Measurements from ENCODE around the gene NOL4.

Gene NOL4

DNA sequence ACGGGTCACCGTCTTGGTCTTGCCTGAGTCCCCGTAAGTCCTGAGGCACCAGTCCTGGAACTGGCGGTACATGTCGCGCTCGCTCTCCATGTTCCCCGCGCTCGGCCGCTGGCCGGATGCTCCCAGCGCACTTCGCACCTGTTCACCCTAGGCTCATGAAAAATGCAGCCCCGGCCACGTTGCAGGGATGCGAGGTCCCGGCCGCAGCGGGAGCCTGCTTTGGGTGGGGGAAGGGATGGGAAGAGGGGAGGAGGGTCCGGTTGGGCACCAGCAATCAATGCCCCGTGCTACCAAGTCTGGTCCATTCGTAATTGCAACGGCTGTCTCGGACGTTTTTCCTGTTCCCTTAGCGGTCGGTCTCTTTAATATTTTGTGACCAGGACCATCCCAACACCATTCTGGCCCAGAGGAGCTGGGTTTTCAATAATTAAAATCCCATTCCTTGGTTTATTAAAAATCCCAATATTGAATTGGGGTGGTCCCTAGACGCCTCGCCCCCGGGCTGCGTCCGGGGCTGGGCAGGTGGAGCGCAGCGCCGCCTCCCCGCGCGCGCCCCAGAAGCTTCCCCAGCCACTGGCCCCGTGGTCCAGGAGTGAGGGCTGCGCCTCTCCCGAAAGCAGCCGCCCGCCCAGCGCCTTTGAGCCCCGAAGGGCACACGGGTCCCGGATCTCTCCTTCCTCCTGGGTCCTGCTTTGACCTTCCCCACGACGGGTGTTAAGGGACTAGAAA lies 1.4 kb downstream of the NOL4 start:
- peaks cover 85% of the 10 kb centered on the region for H3K27me3 ChIP-seq (replicated peaks; ENCODE audit: control insufficient read depth, insufficient read depth, low read length)
- no peak for DNase-seq (ENCODE audit: low read depth)
- peak overlapping the region; percentile 74 for H3K4me3 ChIP-seq (ENCODE audit: low read length)
- no peaks in the 10 kb centered on the region for H3K9me3 ChIP-seq (ENCODE audit: control insufficient read depth, low read length)
- peaks cover 19% of the 10 kb centered on the region for H3K4me1 ChIP-seq (ENCODE audit: control insufficient read depth, insufficient read depth, low read length)
- H3K36me3 ChIP-seq (ENCODE audit: control insufficient read depth, insufficient read depth, low read length, severe bottlenecking), result no peaks in the 10 kb centered on the region
- H3K9ac ChIP-seq (ENCODE audit: low read length), result no peak overlapping the region

GRCh38 chr18:34222307-34223163 lies 2.2 kb downstream of the NOL4 start:
- Histone ChIP-seq H3K9ac (ENCODE audit: low read length) (no peak overlapping the region), H3K4me3 (ENCODE audit: low read length) (peak overlapping the region; percentile 74), H3K9me3 (ENCODE audit: control insufficient read depth, low read length) (no peaks in the 10 kb centered on the region), H3K36me3 (ENCODE audit: control insufficient read depth, insufficient read depth, low read length, severe bottlenecking) (no peaks in the 10 kb centered on the region), H3K4me1 (ENCODE audit: control insufficient read depth, insufficient read depth, low read length) (peaks cover 19% of the 10 kb centered on the region), H3K27me3 (replicated peaks; ENCODE audit: control insufficient read depth, insufficient read depth, low read length) (peaks cover 82% of the 10 kb centered on the region)
- DNase-seq (ENCODE audit: low read depth), result peak; percentile 24

- Histone ChIP-seq H3K36me3 (ENCODE audit: control insufficient read depth, insufficient read depth, low read length, severe bottlenecking) (no peaks in the 10 kb centered on the region), H3K9me3 (ENCODE audit: control insufficient read depth, low read length) (no peaks in the 10 kb centered on the region), H3K9ac (ENCODE audit: low read length) (no peak overlapping the region), H3K4me1 (ENCODE audit: control insufficient read depth, insufficient read depth, low read length) (peaks cover 19% of the 10 kb centered on the region), H3K4me3 (ENCODE audit: low read length) (peak overlapping the region; percentile 74), H3K27me3 (replicated peaks; ENCODE audit: control insufficient read depth, insufficient read depth, low read length) (peaks cover 76% of the 10 kb centered on the region)
- no peak for DNase-seq (ENCODE audit: low read depth)
Observed at GRCh38 chr18:34221971-34222306, 2.8 kb downstream of the NOL4 start.

DNA sequence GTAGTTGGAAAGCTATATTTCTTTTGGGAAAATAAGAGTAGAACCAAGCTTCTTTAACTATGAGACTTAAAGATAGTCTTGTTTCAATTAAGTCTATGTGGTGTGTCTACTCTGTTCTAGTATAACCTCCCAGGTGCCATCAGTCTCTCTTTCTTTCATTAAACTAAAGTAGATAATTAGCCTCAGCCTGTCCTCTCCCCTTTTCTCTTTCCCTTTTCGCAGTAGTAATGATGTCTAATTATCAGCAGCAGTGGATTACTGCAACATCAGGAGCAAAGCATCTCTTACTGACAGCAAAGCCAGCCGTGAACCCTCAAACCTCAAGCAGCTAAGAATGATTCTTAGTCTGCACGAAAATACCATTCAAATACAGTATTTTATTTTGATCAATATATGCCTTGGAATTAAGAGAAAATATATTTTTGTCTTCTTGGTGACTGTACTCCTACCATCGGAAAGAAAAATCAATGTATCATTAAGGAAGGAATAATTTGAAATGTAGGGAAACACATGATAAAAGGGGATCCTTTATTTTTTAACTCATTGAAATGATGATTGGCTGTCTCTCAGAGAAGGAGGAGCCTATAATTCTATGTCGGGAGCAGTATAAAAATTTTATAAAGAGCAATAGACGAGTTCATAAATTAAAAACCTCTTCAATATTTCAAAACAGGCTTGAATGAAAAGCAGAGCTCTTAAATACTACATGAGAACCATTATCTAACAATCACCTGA lies 4.5 kb downstream of the NOL4 start:
- no peak overlapping the region for H3K9ac ChIP-seq (ENCODE audit: low read length)
- no peaks in the 10 kb centered on the region for H3K36me3 ChIP-seq (ENCODE audit: control insufficient read depth, insufficient read depth, low read length, severe bottlenecking)
- H3K4me3 ChIP-seq (ENCODE audit: low read length), result no peak overlapping the region
- peaks cover 60% of the 10 kb centered on the region for H3K27me3 ChIP-seq (replicated peaks; ENCODE audit: control insufficient read depth, insufficient read depth, low read length)
- peaks cover 19% of the 10 kb centered on the region for H3K4me1 ChIP-seq (ENCODE audit: control insufficient read depth, insufficient read depth, low read length)
- no peak for DNase-seq (ENCODE audit: low read depth)
- no peaks in the 10 kb centered on the region for H3K9me3 ChIP-seq (ENCODE audit: control insufficient read depth, low read length)

GRCh38 chr18:34219651-34220050 lies 5.1 kb downstream of the NOL4 start:
- peaks cover 19% of the 10 kb centered on the region for H3K4me1 ChIP-seq (ENCODE audit: control insufficient read depth, insufficient read depth, low read length)
- H3K9ac ChIP-seq (ENCODE audit: low read length), result no peak overlapping the region
- H3K9me3 ChIP-seq (ENCODE audit: control insufficient read depth, low read length), result no peaks in the 10 kb centered on the region
- no peak overlapping the region for H3K4me3 ChIP-seq (ENCODE audit: low read length)
- no peak for DNase-seq (ENCODE audit: low read depth)
- peaks cover 56% of the 10 kb centered on the region for H3K27me3 ChIP-seq (replicated peaks; ENCODE audit: control insufficient read depth, insufficient read depth, low read length)
- no peaks in the 10 kb centered on the region for H3K36me3 ChIP-seq (ENCODE audit: control insufficient read depth, insufficient read depth, low read length, severe bottlenecking)

DNA sequence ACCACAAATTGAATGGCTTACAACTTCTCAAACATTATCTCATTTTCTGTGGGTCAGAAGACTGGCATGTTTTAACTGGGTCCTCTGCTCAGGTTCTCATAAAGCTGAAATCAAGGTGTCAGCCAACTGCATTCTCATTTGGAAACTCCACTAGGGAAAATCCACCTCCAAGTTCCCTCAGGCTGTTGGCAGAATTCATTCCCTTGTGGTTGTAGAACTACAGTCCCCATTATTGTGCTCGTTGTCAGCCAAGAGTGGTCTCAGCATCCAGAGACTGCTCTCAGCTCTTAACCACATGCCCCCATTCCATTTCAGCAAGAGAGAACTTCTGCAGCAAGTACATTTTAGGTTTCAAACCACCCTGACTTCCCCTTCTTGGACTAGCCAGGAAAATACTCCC lies 12.2 kb downstream of the NOL4 start:
- no peaks in the 10 kb centered on the region for H3K9me3 ChIP-seq (ENCODE audit: control insufficient read depth, low read length)
- no peaks in the 10 kb centered on the region for H3K27me3 ChIP-seq (replicated peaks; ENCODE audit: control insufficient read depth, insufficient read depth, low read length)
- no peaks in the 10 kb centered on the region for H3K36me3 ChIP-seq (ENCODE audit: control insufficient read depth, insufficient read depth, low read length, severe bottlenecking)
- no peak for DNase-seq (ENCODE audit: low read depth)
- no peaks in the 10 kb centered on the region for H3K4me1 ChIP-seq (ENCODE audit: control insufficient read depth, insufficient read depth, low read length)
- H3K9ac ChIP-seq (ENCODE audit: low read length), result no peak overlapping the region
- no peak overlapping the region for H3K4me3 ChIP-seq (ENCODE audit: low read length)

GRCh38 chr18:34207344-34207851 lies 17.3 kb downstream of the NOL4 start:
- no peaks in the 10 kb centered on the region for H3K9me3 ChIP-seq (ENCODE audit: control insufficient read depth, low read length)
- no peak overlapping the region for H3K9ac ChIP-seq (ENCODE audit: low read length)
- no peaks in the 10 kb centered on the region for H3K36me3 ChIP-seq (ENCODE audit: control insufficient read depth, insufficient read depth, low read length, severe bottlenecking)
- no peak for DNase-seq (ENCODE audit: low read depth)
- H3K4me3 ChIP-seq (ENCODE audit: low read length), result no peak overlapping the region
- no peaks in the 10 kb centered on the region for H3K27me3 ChIP-seq (replicated peaks; ENCODE audit: control insufficient read depth, insufficient read depth, low read length)
- no peaks in the 10 kb centered on the region for H3K4me1 ChIP-seq (ENCODE audit: control insufficient read depth, insufficient read depth, low read length)

GRCh38 chr18:34203866-34204265 lies 20.8 kb downstream of the NOL4 start:
- Histone ChIP-seq H3K4me1 (ENCODE audit: control insufficient read depth, insufficient read depth, low read length) (no peaks in the 10 kb centered on the region), H3K4me3 (ENCODE audit: low read length) (no peak overlapping the region), H3K9ac (ENCODE audit: low read length) (no peak overlapping the region), H3K27me3 (replicated peaks; ENCODE audit: control insufficient read depth, insufficient read depth, low read length) (no peaks in the 10 kb centered on the region), H3K9me3 (ENCODE audit: control insufficient read depth, low read length) (no peaks in the 10 kb centered on the region), H3K36me3 (ENCODE audit: control insufficient read depth, insufficient read depth, low read length, severe bottlenecking) (no peaks in the 10 kb centered on the region)
- DNase-seq (ENCODE audit: low read depth), result no peak

- Histone ChIP-seq H3K27me3 (replicated peaks; ENCODE audit: control insufficient read depth, insufficient read depth, low read length) (no peaks in the 10 kb centered on the region), H3K9me3 (ENCODE audit: control insufficient read depth, low read length) (no peaks in the 10 kb centered on the region), H3K4me1 (ENCODE audit: control insufficient read depth, insufficient read depth, low read length) (no peaks in the 10 kb centered on the region), H3K9ac (ENCODE audit: low read length) (no peak overlapping the region), H3K4me3 (ENCODE audit: low read length) (no peak overlapping the region), H3K36me3 (ENCODE audit: control insufficient read depth, insufficient read depth, low read length, severe bottlenecking) (no peaks in the 10 kb centered on the region)
- DNase-seq (ENCODE audit: low read depth), result no peak
Observed at GRCh38 chr18:34196256-34196655, 28.5 kb downstream of the NOL4 start.

DNA sequence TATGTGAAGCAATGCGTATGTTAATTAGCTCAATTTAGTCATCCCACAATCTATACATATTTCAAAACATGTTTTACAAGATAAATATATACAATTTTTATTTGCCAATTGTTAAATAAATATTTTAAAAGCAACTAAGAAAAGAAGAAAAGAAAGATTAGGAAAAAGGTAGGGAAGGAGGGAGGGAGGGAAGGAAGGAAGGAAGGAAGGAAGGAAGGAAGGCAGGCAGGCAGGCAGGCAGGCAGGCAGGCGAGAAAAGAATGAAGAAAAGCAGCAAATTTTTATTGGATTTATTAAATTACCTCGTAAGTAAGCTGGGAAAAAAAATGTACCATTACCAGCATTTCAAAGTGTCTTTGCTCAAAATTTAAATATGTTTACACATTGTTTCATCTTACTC lies 30.5 kb downstream of the NOL4 start:
- H3K27me3 ChIP-seq (replicated peaks; ENCODE audit: control insufficient read depth, insufficient read depth, low read length), result no peaks in the 10 kb centered on the region
- H3K4me3 ChIP-seq (ENCODE audit: low read length), result no peak overlapping the region
- H3K36me3 ChIP-seq (ENCODE audit: control insufficient read depth, insufficient read depth, low read length, severe bottlenecking), result no peaks in the 10 kb centered on the region
- no peak overlapping the region for H3K9ac ChIP-seq (ENCODE audit: low read length)
- H3K9me3 ChIP-seq (ENCODE audit: control insufficient read depth, low read length), result no peaks in the 10 kb centered on the region
- H3K4me1 ChIP-seq (ENCODE audit: control insufficient read depth, insufficient read depth, low read length), result no peaks in the 10 kb centered on the region
- DNase-seq (ENCODE audit: low read depth), result no peak

Measured in adipocyte (in vitro differentiated cells).